Neural progenitor cell (in vitro differentiated cells): ENCODE results near the gene AFF3.

Experiments used
- CTCF ChIP-seq: fragments of 200-600 bp; sonication (generic); IDR thresholded peaks from 2 replicates; pipeline ENCODE4 v1.5.1; 2017; ENCODE audit warnings: antibody characterized with exemption, mild to moderate bottlenecking
- EZH2 ChIP-seq: fragments of 200-600 bp; sonication (generic); IDR thresholded peaks from 2 replicates; pipeline ENCODE4 v1.6.1; 2017; ENCODE audit warnings: antibody characterized with exemption, mild to moderate bottlenecking, moderate library complexity
- EZH2phosphoT487 ChIP-seq: fragments of 200-600 bp; sonication (generic); IDR thresholded peaks from 2 replicates; pipeline ENCODE4 v1.6.1; 2017; ENCODE audit warnings: antibody characterized with exemption

GRCh38 chr2:99852376-99852934 is 289.9 kb downstream of the AFF3 start:
- TF ChIP-seq CTCF, result no peak
- no peak for TF ChIP-seq EZH2
- TF ChIP-seq EZH2phosphoT487, result no peak
